HEK293 (cell line): ENCODE measurements around the gene CAPN15.

Experiments used
- GLIS1 ChIP-seq: fragments of 450-650 bp; formaldehyde crosslinking; IDR thresholded peaks from 2 replicates; pipeline ENCODE4 v1.5.1; 2016; ENCODE audit warnings: missing biosample characterization, missing genetic modification characterization
- HOXD13 ChIP-seq: sonication (generic); formaldehyde crosslinking; IDR thresholded peaks from 2 replicates; pipeline ENCODE4 v1.8.0; 2022; ENCODE audit warnings: missing genetic modification reagents, borderline replicate concordance
- KLF10 ChIP-seq: fragments of 450-650 bp; IDR thresholded peaks from 2 replicates; pipeline ENCODE4 v1.5.1; 2018; ENCODE audit warnings: missing biosample characterization, mild to moderate bottlenecking, missing genetic modification characterization
- KLF17 ChIP-seq: fragments of 450-650 bp; formaldehyde crosslinking; IDR thresholded peaks from 2 replicates; pipeline ENCODE4 v1.5.1; 2016; ENCODE audit warnings: missing biosample characterization, missing genetic modification characterization
- OVOL3 ChIP-seq: fragments of 450-650 bp; formaldehyde crosslinking; IDR thresholded peaks from 2 replicates; pipeline ENCODE4 v1.5.1; 2016; ENCODE audit warnings: missing biosample characterization, missing genetic modification characterization
- PATZ1 ChIP-seq: fragments of 450-650 bp; formaldehyde crosslinking; IDR thresholded peaks from 2 replicates; pipeline ENCODE4 v1.5.1; 2016; ENCODE audit warnings: missing biosample characterization, missing genetic modification characterization
- SP2 ChIP-seq: fragments of 450-650 bp; formaldehyde crosslinking; IDR thresholded peaks from 2 replicates; pipeline ENCODE4 v1.5.1; 2016; ENCODE audit warnings: missing biosample characterization, missing genetic modification characterization
- ZBTB6 ChIP-seq: fragments of 450-650 bp; formaldehyde crosslinking; IDR thresholded peaks from 2 replicates; pipeline ENCODE4 v1.5.1; 2017; ENCODE audit warnings: missing biosample characterization, missing genetic modification characterization
- ZBTB8A ChIP-seq: fragments of 450-650 bp; formaldehyde crosslinking; IDR thresholded peaks from 2 replicates; pipeline ENCODE4 v1.5.1; 2016; ENCODE audit warnings: missing biosample characterization, missing genetic modification characterization
- ZNF146 ChIP-seq: fragments of 450-650 bp; formaldehyde crosslinking; IDR thresholded peaks from 2 replicates; pipeline ENCODE4 v1.5.1; 2016; ENCODE audit warnings: missing biosample characterization, missing genetic modification characterization
- ZNF155 ChIP-seq: fragments of 450-650 bp; formaldehyde crosslinking; IDR thresholded peaks from 2 replicates; pipeline ENCODE4 v1.5.1; 2016; ENCODE audit warnings: missing biosample characterization, missing genetic modification characterization
- ZNF214 ChIP-seq: fragments of 450-650 bp; formaldehyde crosslinking; IDR thresholded peaks from 2 replicates; pipeline ENCODE4 v1.5.1; 2017; ENCODE audit warnings: missing biosample characterization, mild to moderate bottlenecking, missing genetic modification characterization, borderline replicate concordance
- ZNF23 ChIP-seq: fragments of 450-650 bp; formaldehyde crosslinking; IDR thresholded peaks from 2 replicates; pipeline ENCODE4 v1.5.1; 2016; ENCODE audit warnings: missing biosample characterization, missing genetic modification characterization, borderline replicate concordance
- ZNF248 ChIP-seq: fragments of 450-650 bp; formaldehyde crosslinking; IDR thresholded peaks from 2 replicates; pipeline ENCODE4 v1.5.1; 2017; ENCODE audit warnings: missing biosample characterization, missing genetic modification characterization
- ZNF266 ChIP-seq: fragments of 450-650 bp; formaldehyde crosslinking; IDR thresholded peaks from 2 replicates; pipeline ENCODE4 v1.5.1; 2016; ENCODE audit warnings: missing biosample characterization, missing genetic modification characterization, low read depth
- ZNF366 ChIP-seq: fragments of 450-650 bp; formaldehyde crosslinking; conservative IDR thresholded peaks from 2 replicates; pipeline ENCODE4 v1.5.1; 2016; ENCODE audit warnings: missing biosample characterization, missing genetic modification characterization
- ZNF398 ChIP-seq: fragments of 450-650 bp; formaldehyde crosslinking; IDR thresholded peaks from 2 replicates; pipeline ENCODE4 v1.5.1; 2017; ENCODE audit warnings: missing biosample characterization, missing genetic modification characterization
- ZNF433 ChIP-seq: fragments of 450-650 bp; formaldehyde crosslinking; IDR thresholded peaks from 2 replicates; pipeline ENCODE4 v1.5.1; 2016; ENCODE audit warnings: missing biosample characterization, missing genetic modification characterization, low read depth
- ZNF48 ChIP-seq: fragments of 450-650 bp; formaldehyde crosslinking; IDR thresholded peaks from 2 replicates; pipeline ENCODE4 v1.5.1; 2016; ENCODE audit warnings: missing biosample characterization, missing genetic modification characterization
- ZNF510 ChIP-seq: fragments of 450-650 bp; formaldehyde crosslinking; IDR thresholded peaks from 2 replicates; pipeline ENCODE4 v1.5.1; 2018; ENCODE audit warnings: mild to moderate bottlenecking, missing genetic modification characterization, missing biosample characterization; ENCODE audit not compliant: insufficient replicate concordance
- ZNF521 ChIP-seq: fragments of 450-650 bp; formaldehyde crosslinking; IDR thresholded peaks from 2 replicates; pipeline ENCODE4 v1.5.1; 2017; ENCODE audit warnings: missing biosample characterization, mild to moderate bottlenecking, missing genetic modification characterization
- ZNF549 ChIP-seq: fragments of 450-650 bp; IDR thresholded peaks from 2 replicates; pipeline ENCODE4 v1.5.1; 2018; ENCODE audit warnings: missing biosample characterization, missing genetic modification characterization, mild to moderate bottlenecking, inconsistent platforms, moderate library complexity
- ZNF580 ChIP-seq: fragments of 450-650 bp; formaldehyde crosslinking; IDR thresholded peaks from 2 replicates; pipeline ENCODE4 v1.5.1; 2016; ENCODE audit warnings: missing biosample characterization, missing genetic modification characterization
- ZNF623 ChIP-seq: fragments of 450-650 bp; formaldehyde crosslinking; IDR thresholded peaks from 2 replicates; pipeline ENCODE4 v1.5.1; 2016; ENCODE audit warnings: missing biosample characterization, missing genetic modification characterization
- ZNF658 ChIP-seq: fragments of 450-650 bp; formaldehyde crosslinking; IDR thresholded peaks from 2 replicates; pipeline ENCODE4; 2016; ENCODE audit warnings: missing biosample characterization, missing genetic modification characterization
- ZNF670 ChIP-seq: fragments of 450-650 bp; formaldehyde crosslinking; IDR thresholded peaks from 2 replicates; pipeline ENCODE4 v1.5.1; 2016; ENCODE audit warnings: missing biosample characterization, missing genetic modification characterization, low read depth
- ZNF677 ChIP-seq: fragments of 450-650 bp; IDR thresholded peaks from 2 replicates; pipeline ENCODE4 v1.5.0; 2018; ENCODE audit warnings: missing biosample characterization, mild to moderate bottlenecking, missing genetic modification characterization, moderate library complexity
- ZNF704 ChIP-seq: fragments of 450-650 bp; formaldehyde crosslinking; IDR thresholded peaks from 2 replicates; pipeline ENCODE4 v1.5.1; 2016; ENCODE audit warnings: missing biosample characterization, missing genetic modification characterization
- ZNF768 ChIP-seq: fragments of 450-650 bp; formaldehyde crosslinking; IDR thresholded peaks from 2 replicates; pipeline ENCODE4 v1.5.1; 2018; ENCODE audit warnings: missing biosample characterization, mild to moderate bottlenecking, missing genetic modification characterization
- ZNF792 ChIP-seq: fragments of 450-650 bp; formaldehyde crosslinking; IDR thresholded peaks from 2 replicates; pipeline ENCODE4 v1.5.1; 2016; ENCODE audit warnings: missing biosample characterization, missing genetic modification characterization
- ZSCAN5A ChIP-seq: fragments of 450-650 bp; formaldehyde crosslinking; IDR thresholded peaks from 2 replicates; pipeline ENCODE4 v1.5.1; 2016; ENCODE audit warnings: missing biosample characterization, missing genetic modification characterization

The CAPN15 gene

GRCh38 chr16:527015-527903 is at the start of gene CAPN15 (continued):
- TF ChIP-seq PATZ1 (tag by site-specific recombination) = peak; percentile 89
- no peak for TF ChIP-seq ZNF366 (tag by site-specific recombination)
- TF ChIP-seq ZNF521 (tag by site-specific recombination) = no peak
- TF ChIP-seq ZNF704 (tag by site-specific recombination) = no peak
- TF ChIP-seq ZNF670 (tag by site-specific recombination) = no peak
- peak; percentile 77 for TF ChIP-seq SP2 (tag by site-specific recombination)
- no peak for TF ChIP-seq ZNF248 (tag by site-specific recombination)
- no peak for TF ChIP-seq ZNF510
- no peak for TF ChIP-seq ZNF433 (tag by site-specific recombination)
- no peak for TF ChIP-seq ZNF658 (tag by site-specific recombination)
- TF ChIP-seq ZSCAN5A (tag by site-specific recombination) = peak; percentile 73; the same call in 1 of the 2 replicates
- TF ChIP-seq KLF17 (tag by site-specific recombination) = 0 out of 2 replicates have a peak, but pooled peaks have one; percentile 26
- TF ChIP-seq KLF10 (tag by site-specific recombination) = peak; percentile 64
- no peak for TF ChIP-seq ZNF398 (tag by site-specific recombination)
- TF ChIP-seq ZNF549 (tag by site-specific recombination) = no peak
- TF ChIP-seq ZNF677 (tag by site-specific recombination) = no peak
- TF ChIP-seq ZNF792 (tag by site-specific recombination) = peak; percentile 66; the same call in 1 of the 2 replicates
- 0 out of 2 replicates have a peak, but pooled peaks have one; percentile 41 for TF ChIP-seq HOXD13 (CRISPR knock-in tag)
- no peak for TF ChIP-seq ZNF266 (tag by site-specific recombination)
- TF ChIP-seq ZBTB8A (tag by site-specific recombination) = peak; percentile 87
- no peak for TF ChIP-seq ZNF623
- peak; percentile 72 for TF ChIP-seq ZBTB6 (tag by site-specific recombination)
- TF ChIP-seq ZNF48 (tag by site-specific recombination) = no peak
- TF ChIP-seq OVOL3 (tag by site-specific recombination) = no peak
- TF ChIP-seq ZNF155 (tag by site-specific recombination) = no peak
- TF ChIP-seq ZNF580 (tag by site-specific recombination) = no peak
- TF ChIP-seq ZNF23 = no peak
- no peak for TF ChIP-seq ZNF214
- TF ChIP-seq GLIS1 (tag by site-specific recombination) = peak; percentile 67; the same call in 1 of the 2 replicates
- no peak for TF ChIP-seq ZNF146 (tag by site-specific recombination)
- peak; percentile 44; the same call in 1 of the 2 replicates for TF ChIP-seq ZNF768 (tag by site-specific recombination)
